ENCODE measurements around the gene FOXN1.
"Not testable (repeated sequence)": the region's sequence is repeated elsewhere in the genome, so short reads cannot be mapped to it uniquely, and the experiment has no call there.

FOXN1 gene

GRCh38 chr17:28505986-28506665 lies at the start of gene FOXN1:
FOXN1 (plus strand) TSS chr17:28506348; CDS start chr17:28523970, 17,622 bp downstream.
- no peak for DNase-seq (ENCODE audit: low spot score)

GRCh38 chr17:28457890-28458289 lies 48.3 kb upstream of the FOXN1 start:
- no peak for DNase-seq (ENCODE audit: low spot score)

- not testable (repeated sequence) for DNase-seq (ENCODE audit: low spot score)
Observed at GRCh38 chr17:28458881-28459280, 47.3 kb upstream of the FOXN1 start.

GRCh38 chr17:28460901-28461300 lies 45.2 kb upstream of the FOXN1 start:
- DNase-seq (ENCODE audit: low spot score) = no peak

GRCh38 chr17:28466001-28466400 lies 40.1 kb upstream of the FOXN1 start:
- no peak for DNase-seq (ENCODE audit: low spot score)

GRCh38 chr17:28466521-28467048 lies 39.6 kb upstream of the FOXN1 start:
- no peak for DNase-seq (ENCODE audit: low spot score)

- DNase-seq (ENCODE audit: low spot score) = no peak
Observed at GRCh38 chr17:28467456-28468025, 38.6 kb upstream of the FOXN1 start.

GRCh38 chr17:28468033-28468735 lies 38.0 kb upstream of the FOXN1 start:
- not testable (repeated sequence) for DNase-seq (ENCODE audit: low spot score)

GRCh38 chr17:28468781-28469180 lies 37.4 kb upstream of the FOXN1 start:
- no peak for DNase-seq (ENCODE audit: low spot score)

GRCh38 chr17:28469376-28469775 lies 36.8 kb upstream of the FOXN1 start:
- DNase-seq (ENCODE audit: low spot score) = no peak

- no peak for DNase-seq (ENCODE audit: low spot score)
Observed at GRCh38 chr17:28470266-28470913, 35.8 kb upstream of the FOXN1 start.

GRCh38 chr17:28470914-28471366 lies 35.2 kb upstream of the FOXN1 start:
- DNase-seq (ENCODE audit: low spot score) = no peak

GRCh38 chr17:28471531-28472342 lies 34.4 kb upstream of the FOXN1 start:
- no peak for DNase-seq (ENCODE audit: low spot score)

- DNase-seq (ENCODE audit: low spot score) = no peak
Observed at GRCh38 chr17:28472871-28473497, 33.2 kb upstream of the FOXN1 start.

- no peak for DNase-seq (ENCODE audit: low spot score)
Observed at GRCh38 chr17:28473542-28473941, 32.6 kb upstream of the FOXN1 start, which contains the start of gene SLC13A2. SLC13A2 (plus strand) TSS chr17:28473644; CDS start chr17:28473713, 69 bp downstream.

- DNase-seq (ENCODE audit: low spot score) = no peak
Observed at GRCh38 chr17:28474111-28474531, 32.0 kb upstream of the FOXN1 start.

GRCh38 chr17:28475151-28475900 lies 30.8 kb upstream of the FOXN1 start:
- DNase-seq (ENCODE audit: low spot score) = no peak

- DNase-seq (ENCODE audit: low spot score) = no peak
Observed at GRCh38 chr17:28476076-28476865, 29.9 kb upstream of the FOXN1 start.

- no peak for DNase-seq (ENCODE audit: low spot score)
Observed at GRCh38 chr17:28477928-28478327, 28.2 kb upstream of the FOXN1 start.
